Stimulated activated CD8-positive, alpha-beta memory T cell treated with anti-CD3 and anti-CD28 coated beads, Interleukin-15, amount 100 ng/mL, for 48 hours (primary cell): ENCODE data around the gene ACADM.
"Not testable (repeated sequence)": the region's sequence is repeated elsewhere in the genome, so short reads cannot be mapped to it uniquely, and the experiment has no call there.

Experiments used
- DNase-seq, 2 donors: peaks; one replicate each; pipeline ENCODE4 v3.0.0-alpha.2; 2020; ENCODE audit warnings: low read depth in 2 of 2

The ACADM gene

GRCh38 chr1:75736016-75736415 is 11.5 kb downstream of the ACADM start:
- DNase-seq, result no peak

- DNase-seq, result no peak
These were observed 17.6 kb downstream of the ACADM start for GRCh38 chr1:75742047-75742625.

DNA sequence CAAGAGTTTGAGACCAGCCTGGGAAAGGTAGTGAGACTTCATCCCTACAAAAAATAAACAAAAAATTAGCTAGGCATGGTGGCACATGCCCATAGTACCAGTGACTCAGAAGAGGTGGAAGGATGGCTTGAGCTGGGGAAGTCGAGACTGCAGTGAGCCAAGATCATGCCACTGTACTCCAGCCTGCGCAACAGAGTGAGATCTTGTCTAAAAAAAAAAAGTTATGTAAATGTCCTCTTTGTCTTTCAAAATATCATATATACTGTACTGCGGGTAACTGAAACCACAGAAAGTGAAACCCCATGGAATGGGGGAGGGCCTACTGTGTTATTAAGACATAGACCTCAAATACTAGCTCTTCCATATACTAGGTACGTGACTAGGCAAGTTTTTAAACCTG is 20.8 kb downstream of the ACADM start:
- DNase-seq, result no peak

DNA sequence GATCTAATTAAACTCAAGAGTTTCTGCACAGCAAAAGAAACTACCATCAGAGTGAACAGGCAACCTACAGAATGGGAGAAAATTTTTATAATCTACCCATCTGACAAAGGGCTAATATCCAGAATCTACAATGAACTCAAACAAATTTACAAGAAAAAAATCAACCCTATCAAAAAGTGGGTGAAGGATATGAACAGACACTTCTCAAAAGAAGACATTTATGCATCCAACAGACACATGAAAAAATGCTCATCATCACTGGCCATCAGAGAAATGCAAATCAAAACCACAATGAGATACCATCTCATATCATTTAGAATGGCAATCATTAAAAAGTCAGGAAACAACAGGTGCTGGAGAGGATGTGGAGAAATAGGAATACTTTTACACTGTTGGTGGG is 32.7 kb downstream of the ACADM start:
- DNase-seq, result not testable (repeated sequence)

DNA sequence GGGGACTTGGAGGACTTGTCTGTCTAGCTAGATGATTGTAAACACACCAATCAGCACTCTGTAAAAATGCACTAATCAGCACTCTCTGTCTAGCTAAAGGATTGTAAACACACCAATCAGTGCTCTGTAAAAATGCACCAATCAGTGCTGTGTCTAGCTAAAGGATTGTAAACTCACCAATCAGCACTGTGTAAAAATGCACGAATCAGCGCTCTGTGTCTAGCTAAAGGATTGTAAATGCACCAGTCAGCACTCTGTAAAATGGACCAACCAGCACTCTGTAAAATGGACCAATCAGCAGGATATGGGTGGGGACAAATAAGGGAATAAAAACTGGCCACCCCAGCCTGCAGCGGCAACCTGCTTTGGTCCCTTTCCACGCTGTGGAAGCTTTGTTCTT is 34.0 kb downstream of the ACADM start:
- DNase-seq, result not testable (repeated sequence)

GRCh38 chr1:75764057-75764655 is 39.6 kb downstream of the ACADM start:
- no peak for DNase-seq

- DNase-seq, result no peak
These were observed 41.3 kb downstream of the ACADM start for GRCh38 chr1:75765697-75766355.

GRCh38 chr1:75768016-75768415 is 43.5 kb downstream of the ACADM start:
- no peak for DNase-seq

GRCh38 chr1:75770761-75771160 is 46.3 kb downstream of the ACADM start:
- no peak for DNase-seq

- DNase-seq, result no peak
These were observed 47.5 kb downstream of the ACADM start for GRCh38 chr1:75771978-75772377.

- DNase-seq, result not testable (repeated sequence)
These were observed 53.3 kb downstream of the ACADM start for GRCh38 chr1:75777812-75778211.

GRCh38 chr1:75778694-75779093 is 54.2 kb downstream of the ACADM start:
- not testable (repeated sequence) for DNase-seq

DNA sequence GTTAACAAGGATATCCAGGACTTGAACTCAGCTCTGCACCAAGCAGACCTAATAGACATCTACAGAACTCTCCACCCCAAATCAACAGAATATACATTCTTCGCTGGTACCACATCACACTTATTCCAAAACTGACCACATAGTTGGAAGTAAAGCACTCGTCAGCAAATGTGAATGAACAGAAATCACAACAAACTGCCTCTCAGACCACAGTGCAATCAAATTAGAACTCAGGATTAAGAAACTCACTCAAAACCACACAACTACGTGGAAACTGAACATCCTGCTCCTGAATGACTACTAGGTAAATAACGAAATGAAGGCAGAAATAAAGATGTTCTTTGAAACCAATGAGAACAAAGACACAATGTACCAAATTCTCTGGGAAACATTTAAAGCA is 55.7 kb downstream of the ACADM start:
- not testable (repeated sequence) for DNase-seq

GRCh38 chr1:75783920-75784319 is 59.4 kb downstream of the ACADM start:
- not testable (repeated sequence) for DNase-seq

- DNase-seq, result no peak
These were observed 60.9 kb downstream of the ACADM start for GRCh38 chr1:75785320-75785982.

DNA sequence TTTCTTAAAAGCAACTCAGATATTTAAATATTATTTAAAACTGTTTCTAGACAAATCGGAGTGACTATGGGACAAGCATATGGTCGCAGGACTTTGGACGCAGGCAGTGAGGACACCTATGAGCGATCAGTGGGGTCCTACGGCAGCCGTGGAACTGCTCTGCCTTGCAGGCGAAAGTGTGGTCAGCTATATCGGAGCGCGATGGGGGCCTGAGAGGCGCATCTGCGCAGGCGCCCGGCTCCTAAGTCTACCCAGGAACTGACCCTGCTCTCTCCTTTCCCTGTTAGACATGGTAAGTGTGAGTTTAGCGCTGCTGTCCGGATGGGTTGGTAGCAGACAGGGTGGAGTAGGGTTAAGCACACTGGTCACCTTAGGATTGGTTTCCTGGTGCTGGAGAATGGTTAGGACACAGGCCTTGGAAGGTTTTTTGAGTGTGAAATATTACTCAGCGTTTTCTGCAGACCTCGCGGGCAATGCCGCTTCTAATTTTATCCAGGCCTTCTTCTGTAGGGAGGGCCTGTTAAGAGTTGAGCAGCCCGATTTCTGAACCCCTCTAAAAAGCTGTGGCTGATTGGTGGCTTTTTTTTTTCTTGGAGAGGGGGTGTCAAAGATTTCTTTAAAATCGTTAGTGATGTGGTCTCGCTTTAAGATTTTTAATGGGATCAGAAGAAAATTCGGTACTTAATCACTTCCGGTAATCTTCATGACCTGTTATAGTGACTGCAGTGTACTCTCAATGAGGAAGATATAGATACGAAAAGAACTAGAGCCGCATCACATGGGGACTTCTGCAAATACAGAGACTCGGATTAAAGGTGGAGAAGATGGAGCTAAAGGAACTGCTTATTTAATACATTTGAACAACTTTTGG is 61.7 kb downstream of the ACADM start, which contains the start of gene RABGGTB:
Gene RABGGTB (plus strand): TSS at position 274 of the 871 bp plus-strand sequence. CDS start 16 bp downstream, at position 290.
- peak; percentile 88 to 90 for DNase-seq

DNA sequence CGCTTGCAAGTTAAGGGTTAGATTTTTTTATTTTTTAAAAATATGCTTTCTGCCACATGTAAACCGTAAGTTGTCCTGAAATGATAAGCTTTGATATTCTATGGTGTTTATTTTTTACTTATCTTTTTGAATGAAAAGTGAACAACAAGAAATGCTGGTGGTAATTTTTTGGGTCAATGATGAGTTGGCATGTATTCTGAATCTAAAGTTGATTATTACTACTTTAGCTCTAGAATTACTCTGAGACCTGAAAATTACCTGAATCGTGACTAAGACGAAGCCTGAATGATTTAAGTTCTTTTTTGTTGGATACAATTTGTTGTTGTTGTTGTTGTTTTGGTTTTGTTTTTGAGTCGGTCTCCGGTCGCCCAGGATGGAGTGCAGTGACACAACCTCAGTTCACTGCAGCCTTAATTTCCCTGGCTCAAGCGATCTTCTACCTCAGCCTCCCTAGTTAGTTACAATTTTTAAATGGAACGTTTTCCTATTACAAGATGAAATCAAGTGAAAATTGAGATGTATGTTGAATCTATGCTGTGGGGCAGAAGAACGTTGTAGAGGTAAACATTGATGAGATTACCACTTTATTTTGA is 62.5 kb downstream of the ACADM start:
- no peak for DNase-seq

DNA sequence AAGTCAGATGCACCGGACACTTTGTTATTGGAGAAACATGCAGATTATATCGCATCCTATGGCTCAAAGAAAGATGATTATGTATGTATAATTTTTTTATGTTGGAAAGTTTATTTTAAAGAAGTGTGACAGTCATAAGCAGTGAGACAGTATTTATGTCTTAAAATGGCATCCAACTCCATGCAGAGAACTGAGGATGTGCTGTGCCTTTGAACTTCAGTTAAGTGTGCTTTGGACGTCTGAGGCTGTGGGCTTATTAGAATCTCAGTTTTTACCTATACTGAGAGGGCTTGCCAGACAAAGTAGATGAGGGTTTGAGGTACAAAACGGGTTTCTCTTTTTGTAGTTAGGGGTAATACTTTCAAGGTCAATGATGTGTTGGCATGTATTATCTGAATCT is 63.0 kb downstream of the ACADM start:
- DNase-seq, result no peak

GRCh38 chr1:75789988-75790387 is 65.5 kb downstream of the ACADM start:
- no peak for DNase-seq

DNA sequence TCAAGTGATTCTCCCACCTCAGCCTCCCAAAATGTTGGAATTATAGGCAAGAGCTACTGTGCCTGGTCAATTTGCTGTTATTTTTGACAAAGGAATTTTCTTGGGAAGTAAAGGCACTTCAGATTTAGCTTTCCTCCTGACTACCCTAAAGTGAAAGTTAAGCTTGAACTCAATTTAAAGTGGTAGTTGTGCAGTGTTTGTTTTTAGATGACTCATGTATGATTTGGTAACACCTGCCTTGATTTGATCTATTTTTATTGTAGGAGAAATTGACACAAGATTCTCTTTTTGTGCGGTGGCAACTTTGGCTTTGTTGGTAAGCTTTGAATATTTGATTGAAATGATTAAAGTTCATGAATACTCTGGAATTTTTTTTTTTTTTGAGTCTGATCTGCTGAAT is 66.5 kb downstream of the ACADM start:
- DNase-seq, result no peak

GRCh38 chr1:75792091-75792490 is 67.6 kb downstream of the ACADM start:
- DNase-seq, result no peak
